Stomach (tissue), 9 donors: ENCODE data around the gene WDR54. TPM values are rescaled to one million over a fixed set of nuclear protein-coding genes. Genes with fewer than 3 reads are reported as not detected.

Experiments
- DNase-seq, 2 donors: peaks; one replicate each; pipeline versions ENCODE4 v3.0.0 to v3.0.0-alpha.2; 2013 to 2019
- H3K27ac ChIP-seq, 5 donors: fragments of 200-600 bp in 4 of 5; sonication (generic) in 4 of 5; one replicate each; pipeline ENCODE4 v1.5.1; 2013 to 2019; ENCODE audit warnings: mild to moderate bottlenecking in 1 of 5, moderate library complexity in 1 of 5
- H3K27me3 ChIP-seq, 3 donors: fragments of 200-600 bp; sonication (generic); one replicate each; pipeline ENCODE4 v1.5.1; 2017 to 2019; ENCODE audit warnings: mixed run types in 1 of 3
- H3K36me3 ChIP-seq, 4 donors: fragments of 200-600 bp; sonication (generic); 1 replicate in 3 of 4; 2 replicates in 1 of 4; pipeline ENCODE4 v1.5.1; 2016 to 2019
- H3K4me1 ChIP-seq, 4 donors: fragments of 200-600 bp; sonication (generic); one replicate each; pipeline ENCODE4 v1.5.1; 2016 to 2019
- H3K4me3 ChIP-seq, 4 donors: fragments of 200-600 bp; sonication (generic) in 3 of 4; one replicate each; pipeline ENCODE4 v1.5.1; 2016 to 2019; ENCODE audit warnings: mild to moderate bottlenecking in 1 of 4
- H3K9me3 ChIP-seq, 4 donors: fragments of 200-600 bp; sonication (generic); one replicate each; pipeline ENCODE4 v1.5.1; 2016 to 2019
- CTCF ChIP-seq, 7 experiments: fragments of 450-650 bp in 4 of 7; fragments of 200-600 bp in 3 of 7; sonication (generic) in 3 of 7; IDR thresholded peaks; one replicate each; pipeline ENCODE4 v1.5.1; 2016 to 2019; ENCODE audit warnings: antibody characterized with exemption in 7 of 7, control low read depth in 2 of 7, mild to moderate bottlenecking in 1 of 7
- EP300 ChIP-seq: sonication (generic); formaldehyde crosslinking; IDR thresholded peaks from one replicate; pipeline ENCODE4 v1.6.1; 2017; ENCODE audit warnings: antibody characterized with exemption
- POLR2A ChIP-seq, 4 donors: fragments of 450-650 bp; IDR thresholded peaks; one replicate each; pipeline ENCODE4 v1.6.1; 2016; ENCODE audit warnings: antibody characterized with exemption in 4 of 4, control low read depth in 2 of 4, mild to moderate bottlenecking in 1 of 4, moderate library complexity in 1 of 4
- POLR2AphosphoS5 ChIP-seq, 3 donors: sonication (generic); formaldehyde crosslinking; IDR thresholded peaks; one replicate each; pipeline ENCODE4 v1.6.1; 2016; ENCODE audit warnings: antibody characterized with exemption in 3 of 3
- WGBS, 5 donors: extraction: QIAGEN DNeasy Blood & Tissue Kit in 3 of 5; methylation state at CpG; one replicate each; pipeline versions ENCODE4 v1.1.5 to v1.1.7; 2013 to 2018; 5-methylcytosine and 5-hydroxymethylcytosine counted together
- intact Hi-C: fragments of 100-400 bp; cut with DNase I; formaldehyde crosslinking; loops from one replicate; pipeline ENCODE4 v1.15.1; 2023; ENCODE audit warnings: low total_unique reads
- polyA plus RNA-seq, 3 donors: library from polyadenylated mRNA; stranded (reverse); fragments of 200-250 nt; gene quantifications; one replicate each; pipeline ENCODE4 v1.2.3, GENCODE V29; 2013
- total RNA-seq, 5 donors: library from RNA; depleted of rRNA; stranded (reverse); fragments of >200 nt; gene quantifications; one replicate each; pipeline versions ENCODE4 v1.1.0 to v1.2.3, GENCODE V29; 2014 to 2016
- donor health status: healthy with polysubstance abuse.
- donor health status: Bipolar disorder and iron deficiency.
- donor health status: healthy.

The WDR54 gene
- total and polyA plus RNA-seq, 8 donors: 3.5 to 12.8 (median 9.8) TPM; not detected in 1

GRCh38 chr2:74474899-74475298 lies 53.4 kb downstream of the WDR54 start:
- no peaks in the 10 kb centered on the region for H3K27me3 ChIP-seq
- H3K9me3 ChIP-seq: no peaks in the 10 kb centered on the region
- H3K36me3 ChIP-seq: peaks cover 17 to 54% (median 45%) of the 10 kb centered on the region in 4 donors
- no peak overlapping the region for H3K4me3 ChIP-seq
- intact Hi-C loops: no loop called here
- no peak for TF ChIP-seq EP300
- TF ChIP-seq CTCF (IDR thresholded peaks at IDR 0.05): no peak
- no peak for TF ChIP-seq POLR2A (IDR thresholded peaks at IDR 0.05)
- TF ChIP-seq POLR2AphosphoS5 (IDR thresholded peaks at IDR 0.05): no peak
- no peak overlapping the region for H3K27ac ChIP-seq
- no peak for DNase-seq
- peaks cover 14 to 30% (median 27%) of the 10 kb centered on the region in 4 donors for H3K4me1 ChIP-seq
- 84 to 92% (median 90%) methylated on average over 5 of the region's 5 CpGs for WGBS, 5 donors

Other genes with a start within 250 kb of the WDR54 start
- 100 to 1,000 TPM in 2 of 5 donors, 10 to 100 TPM in 3; 58.9 to 127 (median 74.1) TPM for gene MOB1A, start 242.9 kb upstream of the WDR54 start, total RNA-seq
- 10 to 100 TPM; 22.4 to 38.2 (median 30.7) TPM for gene MOB1A, start 242.9 kb upstream of the WDR54 start, polyA plus RNA-seq
- gene MTHFD2, start 223.1 kb upstream of the WDR54 start, total RNA-seq: 10 to 100 TPM in 3 of 5 donors, 1 to 10 TPM in 2; 4.3 to 51.3 (median 37.7) TPM
- gene MTHFD2, start 223.1 kb upstream of the WDR54 start, polyA plus RNA-seq: 10 to 100 TPM; 34.1 to 54.1 (median 42.1) TPM
- 1 to 10 TPM in 3 of 5 donors, under 1 TPM in 1, not detected in 1; 0.58 to 4.8 (median 3.2) TPM for gene SLC4A5, start 78.3 kb upstream of the WDR54 start, total RNA-seq
- gene SLC4A5, start 78.3 kb upstream of the WDR54 start, polyA plus RNA-seq: under 1 TPM; 0.12 to 0.46 (median 0.38) TPM
- gene DCTN1, start 41.4 kb upstream of the WDR54 start, total RNA-seq: 100 to 1,000 TPM in 3 of 5 donors, 10 to 100 TPM in 2; 71.2 to 181 (median 122) TPM
- 10 to 100 TPM; 65.8 to 92.6 (median 83.5) TPM for gene DCTN1, start 41.4 kb upstream of the WDR54 start, polyA plus RNA-seq
- gene C2orf81, start 111 bp upstream of the WDR54 start, total RNA-seq: 1 to 10 TPM in 2 of 5 donors, not detected in 3; 2.7 to 3.5 TPM
- 1 to 10 TPM; 1.7 to 2.2 (median 2.1) TPM for gene C2orf81, start 111 bp upstream of the WDR54 start, polyA plus RNA-seq
- 100 to 1,000 TPM in 2 of 5 donors, 10 to 100 TPM in 3; 16.5 to 125 (median 27.4) TPM for gene RTKN, start 20.2 kb downstream of the WDR54 start, total RNA-seq
- gene RTKN, start 20.2 kb downstream of the WDR54 start, polyA plus RNA-seq: 10 to 100 TPM; 10.8 to 27.3 (median 23.2) TPM
- 10 to 100 TPM in 2 of 5 donors, 1 to 10 TPM in 2, not detected in 1; 4.7 to 44.5 (median 11.1) TPM for gene INO80B, start 33.4 kb downstream of the WDR54 start, total RNA-seq
- 10 to 100 TPM; 32.2 to 52.2 (median 51.9) TPM for gene INO80B, start 33.4 kb downstream of the WDR54 start, polyA plus RNA-seq
- gene WBP1, start 36.7 kb downstream of the WDR54 start, total RNA-seq: 10 to 100 TPM in 4 of 5 donors, 1 to 10 TPM in 1; 1.8 to 59.4 (median 21.7) TPM
- 10 to 100 TPM; 78.9 to 82.4 (median 82.3) TPM for gene WBP1, start 36.7 kb downstream of the WDR54 start, polyA plus RNA-seq
- 100 to 1,000 TPM in 1 of 5 donors, 10 to 100 TPM in 4; 17.5 to 130 (median 65.8) TPM for gene MOGS, start 43.7 kb downstream of the WDR54 start, total RNA-seq
- gene MOGS, start 43.7 kb downstream of the WDR54 start, polyA plus RNA-seq: 10 to 100 TPM; 15.6 to 32.2 (median 30.4) TPM
- gene MRPL53, start 51.0 kb downstream of the WDR54 start, total RNA-seq: 100 to 1,000 TPM in 2 of 5 donors, 10 to 100 TPM in 2, 1 to 10 TPM in 1; 4.6 to 335 (median 18.0) TPM
- 100 to 1,000 TPM in 1 of 3 donors, 10 to 100 TPM in 2; 74.0 to 108 (median 88.6) TPM for gene MRPL53, start 51.0 kb downstream of the WDR54 start, polyA plus RNA-seq
- gene CCDC142, start 61.3 kb downstream of the WDR54 start, total RNA-seq: 10 to 100 TPM; 19.1 to 78.2 (median 51.3) TPM
- gene CCDC142, start 61.3 kb downstream of the WDR54 start, polyA plus RNA-seq: 1 to 10 TPM; 3.2 to 3.4 (median 3.2) TPM
- gene TTC31, start 61.4 kb downstream of the WDR54 start, total RNA-seq: 10 to 100 TPM in 4 of 5 donors, 1 to 10 TPM in 1; 4.7 to 91.2 (median 20.5) TPM
- 10 to 100 TPM; 10.5 to 11.4 (median 10.8) TPM for gene TTC31, start 61.4 kb downstream of the WDR54 start, polyA plus RNA-seq
- 1 to 10 TPM in 2 of 5 donors, not detected in 3; 1.1 to 2.6 TPM for gene LBX2, start 77.9 kb downstream of the WDR54 start, total RNA-seq
- 1 to 10 TPM; 1.1 to 2.3 (median 1.2) TPM for gene LBX2, start 77.9 kb downstream of the WDR54 start, polyA plus RNA-seq
- gene PCGF1, start 86.0 kb downstream of the WDR54 start, total RNA-seq: 10 to 100 TPM in 2 of 5 donors, 1 to 10 TPM in 3; 1.9 to 49.6 (median 6.4) TPM
- gene PCGF1, start 86.0 kb downstream of the WDR54 start, polyA plus RNA-seq: 10 to 100 TPM; 14.7 to 20.8 (median 18.1) TPM
- under 1 TPM in 1 of 5 donors, not detected in 4; 0.73 TPM for gene TLX2, start 92.7 kb downstream of the WDR54 start, total RNA-seq
- gene TLX2, start 92.7 kb downstream of the WDR54 start, polyA plus RNA-seq: under 1 TPM in 1 of 3 donors, not detected in 2; 0.28 TPM
- 10 to 100 TPM in 4 of 5 donors, 1 to 10 TPM in 1; 6.6 to 42.6 (median 22.8) TPM for gene DQX1, start 104.5 kb downstream of the WDR54 start, total RNA-seq
- 1 to 10 TPM; 2.1 to 5.3 (median 4.1) TPM for gene DQX1, start 104.5 kb downstream of the WDR54 start, polyA plus RNA-seq
- gene AUP1, start 108.0 kb downstream of the WDR54 start, total RNA-seq: 100 to 1,000 TPM in 4 of 5 donors, 10 to 100 TPM in 1; 74.4 to 244 (median 173) TPM
- gene AUP1, start 108.0 kb downstream of the WDR54 start, polyA plus RNA-seq: 100 to 1,000 TPM in 2 of 3 donors, 10 to 100 TPM in 1; 97.9 to 235 (median 139) TPM
- gene HTRA2, start 108.2 kb downstream of the WDR54 start, total RNA-seq: 10 to 100 TPM in 4 of 5 donors, 1 to 10 TPM in 1; 7.6 to 60.0 (median 23.7) TPM
- 10 to 100 TPM; 24.4 to 31.2 (median 25.5) TPM for gene HTRA2, start 108.2 kb downstream of the WDR54 start, polyA plus RNA-seq
- 10 to 100 TPM in 2 of 5 donors, 1 to 10 TPM in 2, under 1 TPM in 1; 0.89 to 49.0 (median 5.0) TPM for gene LOXL3, start 132.2 kb downstream of the WDR54 start, total RNA-seq
- 1 to 10 TPM in 2 of 3 donors, under 1 TPM in 1; 0.76 to 1.6 (median 1.1) TPM for gene LOXL3, start 132.2 kb downstream of the WDR54 start, polyA plus RNA-seq
- 10 to 100 TPM in 3 of 5 donors, 1 to 10 TPM in 2; 5.9 to 89.3 (median 12.2) TPM for gene DOK1, start 133.0 kb downstream of the WDR54 start, total RNA-seq
- 10 to 100 TPM in 2 of 3 donors, 1 to 10 TPM in 1; 8.8 to 17.7 (median 17.4) TPM for gene DOK1, start 133.0 kb downstream of the WDR54 start, polyA plus RNA-seq
- 10 to 100 TPM in 1 of 5 donors, 1 to 10 TPM in 1, under 1 TPM in 1, not detected in 2; 0.18 to 27.1 (median 3.5) TPM for gene M1AP, start 226.6 kb downstream of the WDR54 start, total RNA-seq
- under 1 TPM in 2 of 3 donors, not detected in 1; 0.20 to 0.31 TPM for gene M1AP, start 226.6 kb downstream of the WDR54 start, polyA plus RNA-seq
- 10 to 100 TPM in 2 of 5 donors, 1 to 10 TPM in 3; 2.6 to 65.3 (median 4.2) TPM for gene SEMA4F, start 232.5 kb downstream of the WDR54 start, total RNA-seq
- gene SEMA4F, start 232.5 kb downstream of the WDR54 start, polyA plus RNA-seq: 1 to 10 TPM in 1 of 3 donors, under 1 TPM in 2; 0.46 to 1.6 (median 0.98) TPM